NCI-H510A treated with DMSO at 0.1 percent for 48 hours (cell line): ENCODE results near the gene SIMC1.
"Not testable (repeated sequence)": the region's sequence is repeated elsewhere in the genome, so short reads cannot be mapped to it uniquely, and the experiment has no call there.

Experiments used
- DNase-seq: peaks from one replicate; lab custom pipeline; 2025; lab: John Stamatoyannopoulos, UW

Gene SIMC1

DNA sequence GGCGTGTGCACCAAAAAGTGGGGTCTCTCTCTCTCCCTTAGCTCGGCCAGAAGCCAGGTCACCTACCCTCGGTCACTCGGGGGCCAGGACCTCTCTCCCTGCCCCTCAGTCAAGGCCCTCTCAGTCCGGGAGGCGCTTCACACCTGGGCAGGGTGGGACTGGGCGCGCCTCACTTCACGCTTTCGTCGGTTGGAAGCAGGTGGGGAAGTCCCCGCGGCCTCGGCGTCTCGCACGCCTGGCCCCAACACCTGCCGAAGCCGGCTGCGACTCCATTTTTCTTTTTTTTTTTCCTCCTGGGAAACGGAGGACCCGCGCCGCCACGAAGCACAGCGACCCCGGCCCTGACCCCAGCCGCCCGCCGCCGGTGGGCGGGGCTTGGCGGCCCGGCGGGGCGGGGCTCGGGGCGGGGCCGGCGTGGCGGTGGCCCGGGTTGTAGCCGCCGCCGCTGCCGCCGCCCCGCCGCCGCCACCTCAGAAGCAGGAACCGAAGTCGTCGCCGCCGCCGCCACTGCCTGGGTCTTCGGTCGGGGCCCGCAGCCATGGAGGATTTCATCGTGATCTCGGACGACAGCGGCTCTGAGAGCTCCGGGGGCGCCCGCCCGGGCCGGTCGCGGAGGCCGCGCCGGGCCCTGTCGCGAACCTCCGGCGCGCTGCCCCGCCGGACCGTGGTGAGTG, at the start of gene SIMC1:
Gene SIMC1, plus strand, starts transcription at position 454 of the 674 bp plus-strand sequence. Its CDS starts 85 bp downstream, at position 539.
- not testable (repeated sequence) for DNase-seq

DNA sequence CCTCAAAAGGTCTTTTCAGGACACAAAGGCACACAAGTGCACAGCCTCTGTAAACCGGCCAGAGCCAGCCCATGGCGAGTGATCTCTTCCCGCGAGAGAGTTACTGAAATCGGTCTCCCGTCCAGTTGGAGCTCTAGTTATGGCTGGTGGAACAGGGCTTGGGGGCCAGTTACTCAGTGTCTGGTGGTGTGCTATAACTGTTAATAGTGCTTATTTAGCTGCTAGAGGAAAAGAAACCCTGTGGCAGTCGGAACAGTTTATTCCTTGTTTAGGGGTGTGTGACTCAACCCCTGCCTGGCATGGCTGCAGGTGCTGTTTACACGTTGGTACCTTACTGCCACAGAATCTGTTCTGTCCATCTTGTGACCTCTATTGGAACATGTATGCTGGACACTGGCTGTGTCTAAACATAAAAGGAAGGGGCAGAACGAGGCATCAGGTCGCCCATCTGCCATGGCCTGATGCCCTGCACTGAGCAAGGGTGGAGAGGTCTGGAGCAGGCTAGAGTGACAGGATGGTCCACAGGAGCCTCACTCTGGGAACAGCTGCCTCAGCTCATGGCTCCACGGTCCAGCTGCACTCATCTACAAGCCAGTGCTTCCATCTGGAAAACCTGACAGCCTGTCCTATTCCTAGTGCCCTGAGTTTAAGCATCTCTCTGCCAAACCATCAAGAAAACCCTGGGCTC, 49.6 kb upstream of the SIMC1 start:
- DNase-seq: no peak

DNA sequence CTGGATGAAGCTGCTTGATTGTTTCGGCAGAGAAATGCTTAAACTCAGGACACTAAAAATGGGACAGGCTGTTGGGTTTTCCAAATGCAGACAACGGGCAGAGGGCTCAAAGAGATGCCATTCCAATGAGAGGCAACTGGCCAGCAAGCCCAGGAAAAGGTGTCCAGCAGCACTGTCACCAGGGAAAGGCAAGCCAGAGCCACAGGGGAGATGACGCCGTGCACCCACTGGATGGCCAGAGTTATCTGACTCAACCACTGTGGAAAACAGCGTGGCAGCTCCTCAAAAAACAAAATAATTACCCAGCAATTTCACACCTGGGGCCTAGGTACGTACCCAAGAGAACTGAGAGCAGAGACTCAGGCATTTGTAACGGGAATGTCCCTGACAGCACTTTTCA, 48.4 kb upstream of the SIMC1 start:
- DNase-seq: no peak

DNA sequence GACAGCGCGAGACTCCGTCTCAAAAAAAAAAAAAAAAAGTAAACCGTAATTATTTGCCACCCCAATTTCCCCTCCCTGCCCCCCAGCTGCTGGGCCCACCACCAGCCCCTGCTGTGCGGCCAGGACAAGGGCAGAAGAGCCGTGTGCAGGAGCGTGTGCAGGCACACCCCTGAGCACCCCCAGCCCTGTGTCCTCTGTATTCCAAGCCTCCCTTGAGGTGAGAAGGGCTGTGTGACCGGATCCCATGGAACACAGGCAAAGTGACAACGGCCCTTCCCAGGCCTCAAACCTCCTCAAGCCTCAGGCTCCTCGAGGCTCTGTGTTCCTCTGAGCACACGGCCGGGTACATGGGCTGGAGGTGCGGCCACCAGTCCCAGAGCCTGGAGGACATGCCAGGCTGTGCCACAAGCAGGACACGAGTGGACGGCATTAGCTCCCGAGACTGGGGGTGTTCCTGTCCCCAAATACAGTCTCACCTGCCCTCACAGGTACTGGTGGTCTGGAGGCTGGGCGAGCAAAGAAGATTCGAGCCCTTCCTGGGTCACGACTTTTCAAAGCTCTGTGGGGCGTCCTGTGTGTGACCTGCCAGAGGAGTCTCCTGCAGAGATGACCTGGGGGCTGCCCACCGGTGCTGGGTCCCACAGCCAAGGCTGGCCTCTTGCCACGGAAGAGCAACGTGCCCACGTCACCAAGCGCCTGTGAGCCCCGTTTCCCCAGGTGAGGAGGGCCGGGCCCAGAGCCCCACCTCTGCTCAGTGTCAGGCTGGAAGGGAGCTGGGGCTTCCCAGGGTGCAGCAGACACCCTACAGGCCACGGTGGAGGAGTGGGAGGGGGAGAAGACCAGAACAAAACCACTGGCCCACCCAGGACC, 47.1 kb upstream of the SIMC1 start:
- no peak for DNase-seq

DNA sequence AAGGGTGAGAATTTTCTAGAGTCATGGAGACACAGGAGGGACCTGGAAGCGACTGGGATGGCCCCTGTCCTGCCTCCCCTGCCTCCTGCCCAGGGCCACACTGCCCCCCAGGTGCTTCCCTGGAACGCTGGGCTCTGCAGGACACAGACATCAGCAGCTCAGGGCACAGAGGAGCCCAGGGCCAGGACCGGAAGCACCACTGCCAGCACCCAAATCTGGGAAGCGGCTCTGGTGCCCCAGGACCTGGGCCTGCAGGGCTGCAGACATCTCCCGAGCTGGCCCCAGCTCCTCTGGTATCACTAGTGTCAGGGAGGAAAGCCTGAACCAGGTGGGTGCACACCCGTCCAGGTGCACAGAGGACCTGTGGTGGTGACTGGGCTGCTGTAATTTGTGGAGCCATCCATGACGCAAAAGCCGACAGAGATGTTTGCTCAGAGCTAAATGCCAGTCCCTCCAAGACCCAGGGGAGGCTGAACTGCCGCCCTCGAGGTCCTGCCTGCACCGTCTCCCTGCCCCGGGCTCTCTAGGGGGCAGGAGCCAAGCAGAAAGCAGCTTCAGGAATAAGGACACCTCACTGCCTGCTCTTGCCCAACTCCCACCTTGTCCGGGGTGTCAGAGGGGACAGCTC, 46.0 kb upstream of the SIMC1 start:
- peak; percentile 23 for DNase-seq

DNA sequence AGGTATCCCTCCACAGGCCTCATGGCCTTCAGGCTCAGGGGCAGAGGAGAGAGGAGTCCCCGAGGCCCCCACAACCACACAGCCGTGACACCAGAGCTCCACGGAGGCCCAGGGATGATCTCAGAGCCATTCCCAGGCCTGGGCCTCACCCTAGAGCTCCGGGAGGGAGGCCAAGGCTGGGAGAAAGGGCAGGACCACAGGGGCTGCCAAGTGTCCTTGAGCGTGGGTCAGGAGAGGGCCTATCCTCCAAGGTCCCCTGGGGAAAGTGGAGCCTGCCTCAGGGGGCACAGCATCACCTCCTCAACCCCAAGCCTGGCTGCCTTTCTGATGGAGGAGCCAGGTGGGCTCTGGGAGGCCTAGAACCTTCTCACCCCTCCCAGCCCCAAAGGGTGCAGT, 45.5 kb upstream of the SIMC1 start:
- DNase-seq: not testable (repeated sequence)

DNA sequence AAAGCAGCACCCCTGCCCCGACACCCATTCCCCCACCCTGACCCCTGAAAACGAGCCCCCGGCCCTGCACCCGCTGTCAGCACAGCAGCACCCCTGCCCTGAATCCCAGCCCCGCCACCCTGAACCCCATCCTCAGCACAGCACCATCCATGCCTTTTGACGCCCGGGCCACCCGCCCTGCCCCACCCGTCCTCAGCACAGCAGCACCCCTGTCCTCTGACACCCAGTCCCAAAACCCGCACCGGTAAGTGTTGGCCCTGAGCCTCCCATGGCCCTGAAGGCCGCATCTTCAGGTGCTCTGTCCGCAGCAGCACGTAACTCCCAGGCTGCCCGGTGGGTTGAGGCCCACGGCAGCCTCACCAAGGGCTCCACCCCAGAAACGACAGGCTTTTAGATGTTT, 44.6 kb upstream of the SIMC1 start:
- not testable (repeated sequence) for DNase-seq

DNA sequence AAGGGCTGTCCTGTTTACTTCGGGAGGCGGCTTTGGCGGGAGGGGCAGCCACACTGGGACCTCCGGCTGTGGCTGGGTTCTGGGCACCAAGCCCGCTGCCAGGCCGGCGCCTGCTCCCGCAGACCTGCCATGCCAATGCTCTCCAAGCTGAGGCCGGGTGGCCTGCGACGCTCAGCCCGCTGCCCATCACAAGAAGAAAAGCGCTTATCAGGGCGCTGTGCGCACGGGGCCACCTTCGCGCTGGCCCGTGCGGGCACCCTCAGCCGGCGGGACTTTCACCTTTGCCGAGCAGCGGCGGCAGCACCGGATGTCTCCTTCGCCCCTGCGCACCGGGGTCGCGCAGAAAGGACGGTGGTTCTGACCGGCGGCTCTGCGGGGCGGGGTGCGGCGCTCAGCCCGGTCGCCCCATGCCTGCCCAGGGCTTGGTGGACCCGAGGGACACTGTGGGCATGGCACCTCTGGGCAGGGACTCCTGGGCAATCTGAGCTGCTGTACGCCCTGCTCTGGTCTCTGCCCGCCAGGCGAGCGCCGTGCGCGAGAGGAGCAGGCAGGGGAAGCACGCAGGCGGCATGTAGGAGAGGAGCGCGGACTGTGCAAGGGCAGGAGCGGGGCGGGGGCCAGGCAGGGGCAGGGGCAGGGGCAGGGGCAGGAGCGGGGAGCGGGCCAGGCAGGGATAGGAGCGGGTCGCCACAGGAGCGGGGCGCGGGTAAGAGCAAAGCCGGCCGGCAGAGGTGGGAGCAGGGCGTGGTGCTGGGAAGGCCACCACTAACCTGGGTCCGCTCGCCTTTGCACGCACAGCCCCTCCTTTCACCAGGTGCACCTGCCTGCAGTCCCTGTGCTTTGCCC, 43.8 kb upstream of the SIMC1 start:
- DNase-seq: not testable (repeated sequence)

DNA sequence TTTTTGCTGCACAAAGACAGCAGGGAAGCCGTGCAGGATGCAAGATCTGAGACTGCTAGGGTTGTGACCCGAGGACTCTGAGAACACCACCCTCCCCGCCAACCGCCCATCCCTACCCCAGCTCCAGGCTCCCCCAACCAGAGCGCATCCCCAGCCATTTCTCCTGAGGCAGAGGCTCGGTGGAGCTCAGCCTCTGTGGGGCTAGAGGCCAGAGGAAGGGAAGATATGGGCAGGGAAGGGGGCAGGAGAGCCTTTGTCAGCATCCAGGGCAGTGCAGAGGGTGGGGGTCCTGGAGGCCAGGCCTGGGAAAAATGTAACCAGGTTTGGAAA, 43.2 kb upstream of the SIMC1 start:
- not testable (repeated sequence) for DNase-seq

DNA sequence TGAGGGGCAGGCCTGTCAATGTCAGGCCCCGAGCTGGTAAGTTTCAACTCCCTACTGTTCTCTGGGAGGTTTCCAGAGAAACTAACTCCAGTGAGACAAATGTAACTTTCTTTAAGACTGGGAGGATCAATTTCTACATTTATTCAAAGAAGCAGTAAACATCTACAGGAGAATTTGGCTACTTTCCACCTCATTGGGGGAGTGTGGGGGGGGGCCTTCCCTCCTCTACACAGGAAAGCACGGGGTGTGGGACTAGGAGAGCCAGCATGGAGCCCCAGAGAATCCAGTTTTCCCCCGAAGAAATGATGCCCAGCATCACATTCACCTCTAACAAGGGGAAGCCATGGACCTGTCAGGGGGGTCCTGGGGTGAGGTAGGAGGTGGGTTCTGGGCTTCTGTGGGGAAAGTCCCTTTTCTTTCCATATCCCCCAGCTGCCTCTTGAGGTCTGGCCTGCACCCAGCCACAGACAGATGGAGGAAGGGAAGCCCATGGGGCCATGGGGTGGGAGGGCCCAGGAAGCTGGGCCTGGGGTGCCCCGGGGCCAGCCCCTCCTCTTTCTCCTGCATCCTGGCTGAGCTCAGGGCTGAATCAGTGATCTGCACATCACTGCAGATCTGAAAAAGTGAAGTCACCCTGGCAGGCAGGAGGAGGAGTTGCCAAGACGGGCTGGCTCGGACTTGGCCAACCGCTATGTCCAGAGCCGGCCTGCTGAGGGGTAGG, 42.6 kb upstream of the SIMC1 start:
- not testable (repeated sequence) for DNase-seq

DNA sequence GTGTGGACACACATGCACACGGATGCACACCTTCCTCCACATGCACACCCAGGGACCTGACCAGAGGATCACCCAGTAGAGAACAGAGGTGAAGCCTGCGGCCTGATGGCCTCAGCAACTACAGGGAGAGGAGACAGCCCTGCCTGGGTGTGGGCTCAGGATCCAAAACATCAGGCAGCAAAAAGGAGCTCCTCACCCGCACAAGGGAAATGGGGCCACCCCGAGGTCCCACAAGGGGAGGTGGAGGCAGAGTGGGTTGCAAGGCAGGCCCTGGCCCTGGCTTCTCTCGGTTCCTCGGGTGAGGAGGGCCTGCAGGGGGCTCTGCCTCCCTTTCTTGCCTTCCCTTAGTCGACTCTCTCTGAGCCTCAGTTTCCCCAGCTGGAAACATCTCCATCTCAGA, 41.4 kb upstream of the SIMC1 start:
- DNase-seq: not testable (repeated sequence)

DNA sequence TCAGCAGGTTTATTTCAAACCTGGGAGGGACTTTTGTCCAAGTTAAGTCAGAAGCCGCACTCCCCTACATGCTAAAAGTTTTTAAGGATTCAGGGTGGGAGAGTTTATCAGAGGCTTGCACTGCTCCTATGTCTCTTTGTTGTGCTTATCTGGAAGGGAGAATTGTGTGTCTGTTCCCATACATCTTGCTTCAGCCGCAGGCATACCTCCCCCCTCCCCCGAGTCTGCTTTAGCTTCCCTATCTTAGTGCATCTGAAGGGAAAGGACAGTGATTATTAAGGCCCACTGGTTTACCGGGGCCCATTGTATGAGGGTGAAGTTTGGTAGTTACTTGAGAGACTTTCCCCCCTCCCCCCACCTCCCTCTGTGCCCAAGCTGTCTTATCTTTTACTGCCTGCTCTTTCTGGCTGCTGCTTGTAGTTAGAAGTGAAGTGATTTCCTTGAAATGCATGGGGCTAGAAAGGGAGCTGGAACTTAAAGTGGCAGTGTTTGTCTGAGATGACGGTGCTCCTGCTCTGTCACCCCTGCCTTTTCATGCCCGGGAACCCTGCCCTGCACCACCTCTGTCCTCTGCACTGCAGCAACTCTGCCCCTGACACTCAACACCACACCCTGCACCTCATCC, 40.9 kb upstream of the SIMC1 start:
- not testable (repeated sequence) for DNase-seq

DNA sequence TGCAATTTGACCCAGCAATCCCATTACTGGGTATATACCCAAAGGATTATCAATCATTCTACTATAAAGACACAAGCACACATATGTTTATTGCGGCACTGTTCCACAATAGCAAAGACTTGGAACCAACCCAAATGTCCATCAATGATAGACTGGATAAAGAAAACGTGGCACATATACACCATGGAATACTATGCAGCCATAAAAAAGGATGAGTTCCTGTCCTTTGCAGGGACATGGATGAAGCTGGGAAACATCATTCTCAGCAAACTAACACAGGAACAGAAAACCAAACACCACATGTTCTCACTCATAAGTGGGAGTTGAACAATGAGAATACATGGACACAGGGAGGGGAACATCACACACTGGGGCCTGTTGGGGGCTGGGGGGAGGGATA, 39.9 kb upstream of the SIMC1 start:
- DNase-seq: not testable (repeated sequence)

DNA sequence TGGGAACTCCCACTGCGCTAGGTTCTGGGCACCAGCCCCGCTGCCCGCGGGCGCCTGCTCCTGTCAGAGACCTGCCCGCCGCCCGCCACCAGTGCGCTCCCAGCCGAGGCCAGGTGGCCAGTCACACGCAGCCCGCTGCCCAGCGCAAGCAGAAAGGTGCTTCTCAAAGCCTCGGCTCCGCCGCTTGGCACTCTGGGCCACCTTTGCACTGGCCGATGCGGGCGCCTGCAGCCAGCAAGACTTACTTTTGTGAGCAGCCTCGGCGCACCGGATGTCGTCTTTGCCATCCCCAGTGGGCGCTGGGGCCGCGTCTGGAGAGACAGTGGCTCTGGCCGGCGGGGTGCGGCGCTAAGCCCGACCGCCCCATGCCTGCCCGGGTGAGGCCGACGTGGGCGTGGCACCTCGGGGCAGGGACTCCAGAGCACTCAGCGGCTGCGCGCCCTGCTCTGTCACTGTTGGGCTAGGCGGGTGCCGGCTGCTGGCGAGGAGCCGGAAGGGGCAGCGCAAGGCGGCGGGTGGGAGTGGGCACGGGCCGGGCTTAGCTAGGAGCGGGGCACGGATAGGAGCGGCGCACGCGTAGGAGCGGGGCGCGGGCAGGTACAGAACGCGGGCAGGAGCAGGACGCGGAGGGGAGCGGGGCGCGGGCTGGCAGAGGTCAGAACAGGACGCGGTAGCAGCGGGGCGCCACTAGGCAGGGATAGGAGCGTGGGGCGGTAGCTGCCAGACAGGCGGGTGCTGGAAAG, 39.1 kb upstream of the SIMC1 start:
- not testable (repeated sequence) for DNase-seq

DNA sequence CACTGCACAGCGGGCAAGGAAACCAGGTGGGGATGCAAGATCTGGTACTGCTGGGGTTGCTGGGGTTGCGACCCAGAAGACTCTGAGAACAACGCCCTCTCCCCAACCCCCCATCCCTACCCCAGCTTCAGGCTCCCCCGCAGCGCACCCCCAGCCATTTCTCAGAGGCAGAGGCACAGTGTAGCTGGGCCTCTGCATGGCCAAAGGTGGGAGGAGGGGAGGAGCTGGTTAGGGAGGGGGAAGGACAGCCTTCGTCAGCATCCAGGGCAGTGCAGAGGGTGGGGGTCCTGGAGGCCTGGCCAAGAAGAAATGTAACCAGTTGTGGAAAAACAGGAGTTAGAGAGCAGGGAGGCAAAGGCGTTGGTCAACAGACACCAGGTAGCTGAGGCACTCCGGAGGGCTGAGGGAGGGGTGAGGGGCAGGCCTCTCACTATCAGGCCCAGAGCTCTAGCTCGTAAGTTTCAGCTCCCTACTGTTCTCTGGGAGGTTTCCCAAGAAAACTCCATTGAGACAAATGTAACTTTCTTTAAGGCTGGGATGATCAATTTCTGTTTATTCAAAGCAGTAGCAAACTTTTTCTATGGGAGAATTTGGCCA, 38.3 kb upstream of the SIMC1 start:
- DNase-seq: not testable (repeated sequence)

DNA sequence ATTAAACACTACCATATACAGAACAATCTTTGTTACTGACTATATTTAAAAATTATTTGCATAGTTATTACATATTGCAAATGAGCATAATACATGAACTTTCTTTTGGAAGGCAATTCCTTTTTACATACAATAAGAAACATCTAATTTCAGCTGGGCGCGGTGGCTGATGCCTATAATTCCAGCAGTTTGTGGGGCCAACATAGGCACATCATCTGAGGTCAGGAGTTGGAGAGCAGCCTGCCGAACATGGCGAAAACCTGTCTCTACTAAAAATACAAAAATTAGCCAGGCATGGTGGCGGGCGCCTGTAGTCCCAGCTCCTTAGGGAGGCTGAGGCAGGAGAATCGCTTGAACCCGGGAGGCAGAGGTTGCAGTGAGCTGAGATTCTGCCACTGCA, 36.4 kb upstream of the SIMC1 start:
- no peak for DNase-seq

DNA sequence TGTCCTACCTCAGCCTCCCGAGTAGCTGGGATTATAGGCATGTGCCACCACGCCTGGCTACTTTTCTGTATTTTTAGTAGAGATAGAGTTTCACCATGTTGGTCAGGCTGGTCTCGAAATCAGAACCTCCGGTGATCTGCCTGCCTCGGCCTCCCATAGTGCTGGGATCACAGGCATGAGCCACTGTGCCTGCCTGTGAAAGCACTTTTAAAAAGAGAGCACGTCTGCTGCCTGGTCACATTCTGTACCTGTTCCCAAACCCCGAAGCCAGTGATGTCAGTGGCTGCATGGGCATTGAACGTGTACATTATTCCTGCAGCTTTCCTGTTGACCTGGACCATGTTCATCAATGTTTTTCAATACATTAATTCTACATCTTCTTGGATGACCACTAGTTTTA, 35.1 kb upstream of the SIMC1 start:
- DNase-seq: no peak

DNA sequence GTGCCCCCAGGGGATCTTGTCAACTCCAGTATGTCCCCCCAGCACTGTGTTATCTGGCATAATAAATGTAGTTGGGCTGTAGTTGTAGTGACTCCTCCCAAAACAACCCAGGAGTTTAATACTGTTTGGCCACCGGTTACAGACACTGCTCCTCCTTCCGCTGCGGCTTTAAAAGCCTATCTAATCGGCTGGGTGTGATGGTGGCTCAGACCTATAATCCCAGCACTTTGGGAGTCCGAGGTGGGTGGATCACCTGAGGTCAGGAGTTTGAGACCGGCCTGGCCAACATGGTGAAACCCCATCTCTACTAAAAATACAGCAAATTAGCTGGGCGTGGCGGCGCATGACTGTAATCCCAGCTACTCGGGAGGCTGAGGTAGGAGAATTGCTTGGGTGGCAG, 34.7 kb upstream of the SIMC1 start:
- not testable (repeated sequence) for DNase-seq

DNA sequence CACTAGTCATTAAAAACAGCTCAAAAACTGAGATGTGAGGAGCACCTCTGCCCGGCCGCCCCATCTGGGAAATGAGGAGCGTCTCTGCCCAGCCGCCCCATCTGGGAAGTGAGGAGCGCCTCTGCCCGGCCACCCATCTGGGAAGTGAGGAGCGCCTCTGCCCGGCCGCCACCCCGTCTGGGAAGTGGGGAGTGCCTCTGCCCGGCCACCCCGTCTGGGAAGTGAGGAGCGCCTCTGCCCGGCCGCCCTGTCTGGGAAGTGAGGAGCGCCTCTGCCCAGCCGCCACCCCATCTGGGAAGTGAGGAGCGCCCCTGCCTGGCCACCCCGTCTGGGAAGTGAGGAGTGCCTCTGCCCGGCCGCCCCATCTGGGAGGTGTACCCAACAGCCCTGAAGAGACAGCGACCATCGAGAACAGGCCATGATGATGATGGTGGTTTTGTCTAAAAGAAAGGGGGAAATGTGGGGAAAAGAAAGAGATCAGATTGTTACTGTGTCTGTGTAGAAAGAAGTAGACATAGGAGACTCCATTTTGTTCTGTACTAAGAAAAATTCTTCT, 23.7 kb upstream of the SIMC1 start:
- not testable (repeated sequence) for DNase-seq
